Liver (tissue), 9 donors: ENCODE data around the gene GNB1L. TPM values are rescaled to one million over a fixed set of nuclear protein-coding genes. Genes with fewer than 3 reads are reported as not detected.

ENCODE experiments used
- DNase-seq: peaks from one replicate; pipeline ENCODE4 v3.0.0-alpha.2; 2017; ENCODE audit warnings: low spot score
- H3K27ac ChIP-seq, 2 donors: one replicate each; pipeline ENCODE4 v1.7.0; 2013; ENCODE audit warnings: inconsistent platforms in 2 of 2, low read length in 2 of 2, control low read depth in 1 of 2, low read depth in 1 of 2, mild to moderate bottlenecking in 1 of 2
- H3K27me3 ChIP-seq, 4 donors: one replicate each; pipeline versions ENCODE4 v1.6.1 to v1.7.0; 2013; ENCODE audit warnings: low read length in 3 of 4, inconsistent platforms in 1 of 4, mild to moderate bottlenecking in 1 of 4, moderate library complexity in 1 of 4; ENCODE audit not compliant: control insufficient read depth in 4 of 4, insufficient read depth in 4 of 4
- H3K36me3 ChIP-seq, 4 donors: one replicate each; pipeline versions ENCODE4 v1.6.1 to v1.7.0; 2013; ENCODE audit warnings: low read length in 3 of 4, mild to moderate bottlenecking in 3 of 4, low read depth in 1 of 4, moderate library complexity in 1 of 4; ENCODE audit not compliant: control insufficient read depth in 4 of 4, insufficient read depth in 3 of 4
- H3K4me1 ChIP-seq, 4 donors: one replicate each; pipeline versions ENCODE4 v1.6.1 to v1.7.0; 2013; ENCODE audit warnings: low read length in 3 of 4, mild to moderate bottlenecking in 3 of 4, moderate library complexity in 1 of 4; ENCODE audit not compliant: control insufficient read depth in 4 of 4, insufficient read depth in 4 of 4
- H3K4me3 ChIP-seq, 3 donors: one replicate each; pipeline versions ENCODE4 v1.6.1 to v1.7.0; 2013; ENCODE audit warnings: low read length in 3 of 3, control low read depth in 1 of 3, low read depth in 1 of 3, mild to moderate bottlenecking in 1 of 3
- H3K9ac ChIP-seq, 2 donors: one replicate each; pipeline ENCODE4 v1.7.0; 2013; ENCODE audit warnings: low read length in 2 of 2, mild to moderate bottlenecking in 2 of 2, moderate library complexity in 2 of 2, control low read depth in 1 of 2, low read depth in 1 of 2
- H3K9me3 ChIP-seq, 4 donors: one replicate each; pipeline versions ENCODE4 v1.6.1 to v1.7.0; 2013; ENCODE audit warnings: low read length in 3 of 4; ENCODE audit not compliant: control insufficient read depth in 4 of 4
- ATF3 ChIP-seq: IDR thresholded peaks from 2 replicates; pipeline ENCODE4 v1.6.1; 2016; ENCODE audit warnings: antibody characterized with exemption
- CTCF ChIP-seq: fragments of 150-350 bp; IDR thresholded peaks from 2 replicates; pipeline ENCODE4 v1.5.1; 2017; ENCODE audit warnings: improper control_type of control experiment, low read depth, low read length; ENCODE audit not compliant: missing input control
- EGR1 ChIP-seq, 2 donors: IDR thresholded peaks; 2 replicates each; pipeline ENCODE4 v1.6.1; 2016 to 2018; ENCODE audit warnings: antibody characterized with exemption in 2 of 2, low read depth in 2 of 2
- FOXA1 ChIP-seq: IDR thresholded peaks from 2 replicates; pipeline ENCODE4 v1.6.1; 2016; ENCODE audit warnings: antibody characterized with exemption
- FOXA2 ChIP-seq: IDR thresholded peaks from 2 replicates; pipeline ENCODE4 v1.6.1; 2016; ENCODE audit warnings: antibody characterized with exemption
- GABPA ChIP-seq, 2 donors: IDR thresholded peaks in 1 of 2; conservative IDR thresholded peaks in 1 of 2; 2 replicates each; pipeline ENCODE4 v1.6.1; 2016; ENCODE audit warnings: antibody characterized with exemption in 2 of 2, mild to moderate bottlenecking in 1 of 2, moderate library complexity in 1 of 2
- HNF4A ChIP-seq, 2 donors: conservative IDR thresholded peaks; 2 replicates each; pipeline ENCODE4 v1.6.1; 2016; ENCODE audit warnings: antibody characterized with exemption in 2 of 2, mild to moderate bottlenecking in 2 of 2
- HNF4G ChIP-seq: IDR thresholded peaks from 2 replicates; pipeline ENCODE4 v1.6.1; 2016; ENCODE audit warnings: antibody characterized with exemption
- JUND ChIP-seq, 2 donors: IDR thresholded peaks; 2 replicates each; pipeline ENCODE4 v1.6.1; 2016; ENCODE audit warnings: antibody characterized with exemption in 2 of 2
- MAX ChIP-seq: IDR thresholded peaks from 2 replicates; pipeline ENCODE4 v1.6.1; 2016; ENCODE audit warnings: antibody characterized with exemption
- NR2F2 ChIP-seq: IDR thresholded peaks from 2 replicates; pipeline ENCODE4 v1.6.1; 2016; ENCODE audit warnings: antibody characterized with exemption
- RAD21 ChIP-seq, 2 donors: IDR thresholded peaks; 2 replicates each; pipeline ENCODE4 v1.6.1; 2016; ENCODE audit warnings: antibody characterized with exemption in 2 of 2, mild to moderate bottlenecking in 2 of 2
- REST ChIP-seq: IDR thresholded peaks from 2 replicates; pipeline ENCODE4 v1.6.1; 2016; ENCODE audit warnings: antibody characterized with exemption, mild to moderate bottlenecking
- RXRA ChIP-seq, 2 donors: IDR thresholded peaks; 2 replicates each; pipeline ENCODE4 v1.6.1; 2017 to 2018; ENCODE audit warnings: antibody characterized with exemption in 2 of 2, mild to moderate bottlenecking in 1 of 2
- SP1 ChIP-seq: IDR thresholded peaks from 2 replicates; pipeline ENCODE4 v1.6.1; 2018; ENCODE audit warnings: antibody characterized with exemption, mild to moderate bottlenecking
- TAF1 ChIP-seq: conservative IDR thresholded peaks from 2 replicates; pipeline ENCODE4 v1.6.1; 2016; ENCODE audit warnings: antibody characterized with exemption, mild to moderate bottlenecking
- YY1 ChIP-seq: IDR thresholded peaks from 2 replicates; pipeline ENCODE4 v1.6.1; 2016; ENCODE audit warnings: antibody characterized with exemption, mild to moderate bottlenecking
- ZBTB33 ChIP-seq: IDR thresholded peaks from 2 replicates; pipeline ENCODE4 v1.6.1; 2016; ENCODE audit warnings: antibody characterized with exemption
- WGBS: extraction: QIAGEN DNeasy Blood & Tissue Kit; methylation state at CpG from one replicate; pipeline ENCODE4 v1.1.7; 2013; 5-methylcytosine and 5-hydroxymethylcytosine counted together
- polyA plus RNA-seq, 2 donors: library from polyadenylated mRNA; stranded (reverse) in 1 of 2; unstranded in 1 of 2; fragments of 200-250 nt in 1 of 2; fragments of >200 nt in 1 of 2; fragmentation: Nextera tagmentation in 1 of 2; extraction: Ambion mirVana in 1 of 2; gene quantifications; one replicate each; pipeline versions ENCODE4 v1.2.1 to v1.2.3, GENCODE V29; 2013 to 2015
- total RNA-seq, 2 donors: library from RNA; depleted of rRNA; stranded (reverse); fragments of >200 nt; gene quantifications; one replicate each; pipeline ENCODE4 v1.2.3, GENCODE V29; 2014
- donor health status: healthy.
- donor health status: healthy.
- donor health status: healthy.
- donor health status: healthy.
- donor health status: healthy.

The GNB1L gene
- total and polyA plus RNA-seq, 4 donors: 1.5 to 3.6 (median 1.9) TPM

GRCh38 chr22:19823902-19824211 lies 30.8 kb downstream of the GNB1L start:
- H3K27ac ChIP-seq: peak overlapping the region; percentile 32 to 47

More at GRCh38 chr22:19823902-19824211, 30.8 kb downstream of the GNB1L start:
- Histone ChIP-seq H3K4me3 (no peak overlapping the region), H3K27me3 (no peaks in the 10 kb centered on the region), H3K36me3 (no peaks in the 10 kb centered on the region), H3K9ac (no peak overlapping the region), H3K9me3 (no peaks in the 10 kb centered on the region), H3K4me1 (peaks cover 9 to 47% (median 40%) of the 10 kb centered on the region in 4 donors)
- DNase-seq: peak; percentile 27
- no peak for TF ChIP-seq RXRA (IDR thresholded peaks at IDR 0.05)
- TF ChIP-seq FOXA1: no peak
- no peak for TF ChIP-seq EGR1 (IDR thresholded peaks at IDR 0.05; ENCODE audit: low read depth in 2 of 2)
- no peak for TF ChIP-seq FOXA2
- TF ChIP-seq CTCF: no peak
- no peak for TF ChIP-seq RAD21 (IDR thresholded peaks at IDR 0.05)
- TF ChIP-seq JUND (IDR thresholded peaks at IDR 0.05): no peak
- TF ChIP-seq HNF4A (conservative IDR thresholded peaks at IDR 0.05): no peak
- no peak for TF ChIP-seq YY1
- TF ChIP-seq HNF4G: no peak
- no peak for TF ChIP-seq GABPA (IDR thresholded peaks at IDR 0.05 in 1 of 2, conservative IDR thresholded peaks at IDR 0.05 in 1 of 2)
- no peak for TF ChIP-seq MAX
- no peak for TF ChIP-seq ZBTB33
- no peak for TF ChIP-seq REST
- no peak for TF ChIP-seq SP1
- TF ChIP-seq NR2F2: no peak
- no peak for TF ChIP-seq TAF1
- no peak for TF ChIP-seq ATF3
- WGBS: 33% methylated on average over 9 of the region's 9 CpGs
